GM12872 (cell line): ENCODE measurements around the gene AUTS2.

Experiments used
- CTCF ChIP-seq: IDR thresholded peaks from 3 replicates; pipeline ENCODE4 v1.5.1; 2011; ENCODE audit warnings: low read depth, mild to moderate bottlenecking, low read length, moderate library complexity; ENCODE audit not compliant: insufficient read depth

The AUTS2 gene

GRCh38 chr7:69673074-69673473 is 74.8 kb downstream of the AUTS2 start:
- no peak for TF ChIP-seq CTCF

GRCh38 chr7:69674701-69675182 is 76.5 kb downstream of the AUTS2 start:
- no peak for TF ChIP-seq CTCF

GRCh38 chr7:69676247-69676646 is 78.0 kb downstream of the AUTS2 start:
- no peak for TF ChIP-seq CTCF

GRCh38 chr7:69677054-69677852 is 79.0 kb downstream of the AUTS2 start:
- TF ChIP-seq CTCF: peak; percentile 52

GRCh38 chr7:69677881-69678493 is 79.7 kb downstream of the AUTS2 start:
- TF ChIP-seq CTCF: no peak

- no peak for TF ChIP-seq CTCF
These were observed 80.4 kb downstream of the AUTS2 start for GRCh38 chr7:69678494-69679187.

GRCh38 chr7:69681181-69681580 is 82.9 kb downstream of the AUTS2 start:
- no peak for TF ChIP-seq CTCF
